Measurements from ENCODE around the gene RAB7B. TPM values are rescaled to one million over a fixed set of nuclear protein-coding genes. Genes with fewer than 3 reads are reported as not detected.

RAB7B gene
- polyA plus RNA-seq, 1 donor: 9.2 TPM

GRCh38 chr1:206022766-206023165, 19.6 kb upstream of the RAB7B start:
- no peak for DNase-seq (ENCODE audit: low read depth)

GRCh38 chr1:206021626-206022365, 18.6 kb upstream of the RAB7B start:
- no peak for DNase-seq (ENCODE audit: low read depth)

GRCh38 chr1:206021008-206021625, 17.9 kb upstream of the RAB7B start:
- no peak for DNase-seq (ENCODE audit: low read depth)

GRCh38 chr1:206020393-206021007, 17.3 kb upstream of the RAB7B start:
- DNase-seq (ENCODE audit: low read depth): no peak

GRCh38 chr1:206015071-206015470, 11.9 kb upstream of the RAB7B start:
- DNase-seq (ENCODE audit: low read depth): no peak

GRCh38 chr1:206014601-206015000, 11.4 kb upstream of the RAB7B start:
- no peak for DNase-seq (ENCODE audit: low read depth)

GRCh38 chr1:206013026-206013795, 10.0 kb upstream of the RAB7B start:
- DNase-seq (ENCODE audit: low read depth): no peak

GRCh38 chr1:206012086-206012859, 9.1 kb upstream of the RAB7B start:
- DNase-seq (ENCODE audit: low read depth): no peak

GRCh38 chr1:206011057-206011456, 7.9 kb upstream of the RAB7B start:
- no peak for DNase-seq (ENCODE audit: low read depth)

GRCh38 chr1:206010060-206010459, 6.9 kb upstream of the RAB7B start:
- DNase-seq (ENCODE audit: low read depth): no peak

- no peak for DNase-seq (ENCODE audit: low read depth)
Observed at GRCh38 chr1:206006946-206007345, 3.8 kb upstream of the RAB7B start.

- DNase-seq (ENCODE audit: low read depth): no peak
Observed at GRCh38 chr1:206005778-206006180, 2.6 kb upstream of the RAB7B start.

GRCh38 chr1:206005234-206005633, 2.0 kb upstream of the RAB7B start:
- no peak for DNase-seq (ENCODE audit: low read depth)

- DNase-seq (ENCODE audit: low read depth): no peak
Observed at GRCh38 chr1:206004826-206005225, 1.6 kb upstream of the RAB7B start.

- no peak for DNase-seq (ENCODE audit: low read depth)
Observed at GRCh38 chr1:206003854-206004800, 932 bp upstream of the RAB7B start.

GRCh38 chr1:206002160-206002559, 1.0 kb downstream of the RAB7B start:
- DNase-seq (ENCODE audit: low read depth): no peak

- no peak for DNase-seq (ENCODE audit: low read depth)
Observed at GRCh38 chr1:206001476-206001888, 1.7 kb downstream of the RAB7B start.

GRCh38 chr1:206000641-206001339, 2.4 kb downstream of the RAB7B start:
- no peak for DNase-seq (ENCODE audit: low read depth)

- no peak for DNase-seq (ENCODE audit: low read depth)
Observed at GRCh38 chr1:205998457-205999241, 4.5 kb downstream of the RAB7B start.
